NCI-H1436 (cell line): ENCODE data around the gene CCNB3.
"Not testable (repeated sequence)": the region's sequence is repeated elsewhere in the genome, so short reads cannot be mapped to it uniquely, and the experiment has no call there.

Experiments
- DNase-seq: peaks from one replicate; lab custom pipeline; 2025; lab: John Stamatoyannopoulos, UW

The CCNB3 gene, protein sequence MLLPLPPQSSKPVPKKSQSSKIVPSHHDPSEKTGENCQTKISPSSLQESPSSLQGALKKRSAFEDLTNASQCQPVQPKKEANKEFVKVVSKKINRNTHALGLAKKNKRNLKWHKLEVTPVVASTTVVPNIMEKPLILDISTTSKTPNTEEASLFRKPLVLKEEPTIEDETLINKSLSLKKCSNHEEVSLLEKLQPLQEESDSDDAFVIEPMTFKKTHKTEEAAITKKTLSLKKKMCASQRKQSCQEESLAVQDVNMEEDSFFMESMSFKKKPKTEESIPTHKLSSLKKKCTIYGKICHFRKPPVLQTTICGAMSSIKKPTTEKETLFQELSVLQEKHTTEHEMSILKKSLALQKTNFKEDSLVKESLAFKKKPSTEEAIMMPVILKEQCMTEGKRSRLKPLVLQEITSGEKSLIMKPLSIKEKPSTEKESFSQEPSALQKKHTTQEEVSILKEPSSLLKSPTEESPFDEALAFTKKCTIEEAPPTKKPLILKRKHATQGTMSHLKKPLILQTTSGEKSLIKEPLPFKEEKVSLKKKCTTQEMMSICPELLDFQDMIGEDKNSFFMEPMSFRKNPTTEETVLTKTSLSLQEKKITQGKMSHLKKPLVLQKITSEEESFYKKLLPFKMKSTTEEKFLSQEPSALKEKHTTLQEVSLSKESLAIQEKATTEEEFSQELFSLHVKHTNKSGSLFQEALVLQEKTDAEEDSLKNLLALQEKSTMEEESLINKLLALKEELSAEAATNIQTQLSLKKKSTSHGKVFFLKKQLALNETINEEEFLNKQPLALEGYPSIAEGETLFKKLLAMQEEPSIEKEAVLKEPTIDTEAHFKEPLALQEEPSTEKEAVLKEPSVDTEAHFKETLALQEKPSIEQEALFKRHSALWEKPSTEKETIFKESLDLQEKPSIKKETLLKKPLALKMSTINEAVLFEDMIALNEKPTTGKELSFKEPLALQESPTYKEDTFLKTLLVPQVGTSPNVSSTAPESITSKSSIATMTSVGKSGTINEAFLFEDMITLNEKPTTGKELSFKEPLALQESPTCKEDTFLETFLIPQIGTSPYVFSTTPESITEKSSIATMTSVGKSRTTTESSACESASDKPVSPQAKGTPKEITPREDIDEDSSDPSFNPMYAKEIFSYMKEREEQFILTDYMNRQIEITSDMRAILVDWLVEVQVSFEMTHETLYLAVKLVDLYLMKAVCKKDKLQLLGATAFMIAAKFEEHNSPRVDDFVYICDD (N-terminal part only)

DNA sequence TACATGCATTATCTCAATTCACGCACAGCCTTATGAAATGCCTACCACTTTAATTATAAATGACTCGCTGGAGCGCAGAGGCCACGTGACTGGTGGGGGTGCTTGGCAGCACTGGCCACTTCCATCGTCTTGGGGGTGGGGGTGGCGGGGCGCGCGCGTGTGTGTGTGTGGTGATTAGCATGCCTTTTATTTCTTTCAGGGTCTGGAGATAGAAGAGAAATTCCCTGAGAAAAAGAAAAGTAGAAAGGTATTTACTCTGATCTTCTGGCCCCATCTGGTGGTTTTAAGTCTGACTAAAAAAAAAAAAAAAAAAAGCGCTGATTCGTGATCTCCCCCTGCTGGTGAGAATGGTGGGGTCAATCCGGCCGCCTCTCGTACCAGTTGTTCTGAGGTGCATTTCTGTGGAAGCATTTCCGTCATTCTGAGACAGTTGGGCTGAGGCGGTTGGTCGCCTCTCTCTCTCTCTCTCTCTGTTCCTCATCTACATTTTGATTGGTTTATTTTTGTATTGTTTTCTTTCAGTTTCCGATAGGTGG lies at the start of gene CCNB3:
Gene CCNB3, plus strand, starts transcription at position 402 of the 536 bp plus-strand sequence. CDS start 80,399 bp downstream, outside the sequence.
- peak; percentile 62 for DNase-seq

DNA sequence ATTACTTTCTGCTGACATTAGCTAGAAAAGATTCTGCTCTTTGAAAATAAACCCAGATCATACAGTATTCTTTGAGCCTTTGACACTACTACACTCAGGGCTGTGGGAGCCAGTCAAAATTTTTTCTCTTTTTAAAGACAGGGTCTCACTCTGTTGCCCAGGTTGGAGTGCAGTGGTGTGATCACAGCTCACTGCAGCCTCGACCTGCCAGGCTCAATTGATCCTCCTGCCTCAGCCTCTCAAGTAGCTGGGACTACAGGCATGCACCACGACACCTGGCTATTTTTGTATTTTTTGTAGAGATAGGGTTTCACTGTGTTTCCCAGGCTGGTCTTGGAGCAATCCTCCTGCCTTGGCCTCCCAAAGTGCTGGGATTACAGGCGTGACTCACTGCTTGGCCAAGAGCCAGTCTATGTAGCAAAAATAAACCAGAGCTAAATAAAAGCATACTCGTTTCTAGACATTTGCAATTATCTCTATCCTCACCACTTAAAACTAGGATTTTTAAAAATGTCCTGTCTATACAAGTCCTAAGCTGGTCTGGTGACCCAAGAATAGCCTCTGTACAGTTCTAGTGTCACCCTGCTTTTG lies 46.9 kb upstream of the CCNB3 start:
- DNase-seq = no peak

DNA sequence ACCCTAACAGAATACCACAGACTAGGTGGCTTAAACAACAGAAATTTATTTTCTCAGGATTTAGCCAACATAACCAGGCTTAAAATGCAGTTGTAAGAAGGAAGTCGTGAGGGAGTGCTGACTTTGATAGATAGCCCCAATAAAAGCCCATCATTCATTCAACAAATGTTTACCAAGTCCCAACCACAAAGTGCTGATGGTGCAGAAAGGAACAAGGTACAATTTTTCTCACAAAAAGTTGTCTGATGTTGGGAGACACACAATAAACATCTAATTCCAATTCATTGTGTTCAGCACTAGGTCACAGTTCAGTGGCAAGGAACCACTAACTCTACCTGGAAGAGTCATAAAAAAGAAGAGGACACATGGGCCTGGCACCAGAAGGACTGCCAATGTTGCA lies 46.0 kb upstream of the CCNB3 start:
- no peak for DNase-seq

DNA sequence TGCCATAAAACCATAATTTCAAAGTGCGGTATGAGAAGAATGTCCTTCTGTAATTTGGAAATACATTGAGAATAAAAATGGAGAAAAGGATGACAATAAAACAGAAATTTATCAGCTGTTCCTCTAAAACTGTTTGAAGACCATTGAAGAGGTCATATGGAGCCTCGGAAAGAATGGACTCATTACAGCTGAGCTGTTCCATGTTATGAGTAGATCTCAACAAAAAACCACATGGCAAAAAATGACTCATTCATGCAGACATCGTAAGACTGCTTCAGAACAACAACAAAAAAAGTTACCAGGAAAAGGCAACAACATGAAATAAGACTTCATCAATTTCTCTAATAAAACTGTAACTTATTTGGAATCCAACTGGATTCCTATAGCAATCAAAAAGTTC lies 43.4 kb upstream of the CCNB3 start:
- DNase-seq = no peak

GRCh38 chrX:50165727-50166126 lies 38.8 kb upstream of the CCNB3 start:
- no peak for DNase-seq

GRCh38 chrX:50167366-50167765 lies 37.2 kb upstream of the CCNB3 start:
- DNase-seq = no peak

DNA sequence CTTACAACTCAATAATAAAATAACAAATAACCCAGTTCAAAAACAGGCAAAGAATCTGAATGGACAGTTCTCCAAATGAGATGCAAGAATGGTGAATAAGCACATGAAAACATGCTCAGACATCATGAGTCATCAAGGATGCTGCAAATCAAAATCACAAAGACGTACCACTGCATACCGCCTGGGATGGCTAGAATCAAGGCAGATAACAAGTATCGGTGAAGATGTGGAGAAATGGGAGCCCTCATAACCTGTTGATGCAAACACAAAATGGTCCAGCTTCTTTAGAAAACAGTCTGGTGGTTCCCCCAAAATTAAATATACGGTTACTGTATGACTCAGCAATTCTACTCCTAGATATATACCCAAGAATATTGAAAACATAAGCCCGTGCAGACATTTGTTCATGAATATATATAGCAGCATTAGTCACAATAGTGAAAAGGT lies 36.3 kb upstream of the CCNB3 start:
- no peak for DNase-seq

DNA sequence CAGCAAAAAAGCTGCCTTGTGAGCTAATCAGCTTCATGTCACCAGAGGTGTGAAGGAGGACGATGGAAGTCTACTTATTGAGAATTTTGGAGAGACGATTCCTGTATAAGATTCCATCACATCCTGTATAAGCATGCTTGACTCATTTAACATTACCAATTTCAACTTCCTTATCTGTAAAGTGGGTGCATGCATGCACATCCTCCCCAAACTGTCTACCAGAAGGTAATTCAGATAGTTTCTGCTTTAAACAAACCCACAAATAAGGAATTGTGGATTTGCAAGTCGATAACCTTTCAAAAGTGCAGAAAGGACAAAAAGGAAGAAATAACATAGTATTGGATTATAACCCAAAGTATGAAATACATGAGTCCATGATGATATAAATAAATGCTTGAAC lies 34.8 kb upstream of the CCNB3 start:
- DNase-seq = no peak

DNA sequence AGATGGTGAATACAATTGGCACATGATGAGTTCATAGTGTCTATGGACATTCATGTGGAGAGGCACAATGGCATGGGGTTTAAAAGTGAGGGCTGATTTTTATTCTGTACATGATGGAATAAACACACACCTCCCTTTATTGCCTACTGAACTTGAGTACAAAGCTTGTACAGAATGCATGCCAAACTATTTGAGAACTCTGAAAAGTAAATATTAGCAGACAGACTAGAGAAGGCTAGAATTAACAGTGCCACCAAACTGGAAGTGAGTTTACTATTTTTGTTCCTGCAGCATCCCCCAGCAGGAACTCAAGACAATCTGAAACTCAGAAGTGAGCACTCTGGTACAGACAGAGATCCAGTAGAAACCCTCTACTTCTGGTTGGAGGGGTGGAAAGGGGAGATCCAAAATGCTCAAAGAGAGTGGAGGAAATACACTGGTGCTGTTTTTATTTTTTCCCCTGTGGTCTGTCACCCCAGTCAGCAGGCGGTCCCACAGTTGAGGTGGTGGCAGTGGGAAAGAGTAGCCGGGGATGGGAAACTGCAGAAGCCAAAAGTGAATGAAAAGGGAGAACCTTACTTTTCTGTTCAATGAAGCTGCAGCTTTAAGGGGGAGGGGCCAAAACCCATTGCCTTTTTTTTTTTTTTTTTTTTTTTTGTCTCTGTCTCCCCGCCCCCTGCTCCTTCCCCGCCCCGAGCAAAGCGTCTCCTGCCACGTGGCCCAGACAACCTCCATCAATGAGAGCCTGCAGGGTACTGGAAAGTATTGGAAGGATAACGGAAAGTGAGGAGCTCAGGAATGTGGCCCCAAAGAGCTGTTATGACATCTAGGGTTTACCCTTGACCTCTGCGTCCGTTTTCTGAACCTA lies 24.3 kb upstream of the CCNB3 start:
- DNase-seq = no peak

DNA sequence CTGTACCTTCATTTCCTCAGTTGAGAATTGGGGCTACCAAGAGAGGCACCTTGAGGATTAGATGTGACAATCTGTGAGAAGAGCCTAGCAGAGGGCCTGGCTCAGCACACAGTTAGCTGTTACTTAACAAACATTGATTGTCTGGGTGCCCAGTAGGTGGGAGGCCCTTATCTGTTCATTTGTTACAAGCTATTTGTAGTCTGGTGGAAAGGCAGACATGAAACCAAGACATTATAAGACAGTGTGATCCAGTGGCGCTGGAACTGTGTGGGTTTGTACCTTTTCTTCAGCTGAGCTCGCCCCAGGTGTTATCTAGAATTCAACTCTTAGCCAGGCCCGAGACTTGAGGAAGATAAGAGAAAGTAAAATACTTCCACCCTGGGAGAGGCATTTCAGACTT lies 20.7 kb upstream of the CCNB3 start:
- no peak for DNase-seq

DNA sequence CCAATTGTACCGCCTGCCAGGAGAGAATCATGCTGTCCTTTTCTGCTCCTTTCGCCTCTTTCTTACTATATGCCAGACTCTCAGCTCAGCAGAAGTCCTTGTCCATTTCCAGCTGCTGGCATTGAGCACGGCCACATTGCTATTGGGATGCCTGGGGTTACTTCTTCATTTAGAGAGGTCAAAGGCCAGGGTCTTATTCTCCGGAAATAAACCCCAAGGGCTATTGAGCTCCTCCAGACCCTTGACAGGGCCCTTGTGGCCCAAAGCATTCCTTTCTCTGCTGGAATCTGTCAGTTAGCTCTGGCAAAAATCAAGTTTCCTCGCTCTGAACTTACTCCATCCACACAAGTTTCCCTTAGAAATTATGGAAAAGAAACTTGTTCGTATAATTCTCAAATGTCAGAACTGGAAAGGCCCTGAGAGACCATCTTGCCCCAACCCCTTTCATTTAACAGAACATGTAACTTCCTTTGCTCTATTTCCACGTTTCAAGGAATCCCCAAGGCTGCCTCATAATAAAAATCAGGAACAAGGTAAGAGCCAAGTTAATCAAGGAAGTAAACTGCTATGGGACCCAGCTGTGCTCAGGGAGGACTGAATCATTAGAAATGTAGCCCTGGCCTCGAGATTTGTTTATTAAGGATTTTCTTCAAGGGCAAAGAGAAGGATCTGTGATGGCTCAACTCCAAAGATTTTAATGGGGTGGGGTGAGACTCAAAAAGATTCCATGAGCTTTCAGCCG lies 15.5 kb upstream of the CCNB3 start:
- DNase-seq = no peak

DNA sequence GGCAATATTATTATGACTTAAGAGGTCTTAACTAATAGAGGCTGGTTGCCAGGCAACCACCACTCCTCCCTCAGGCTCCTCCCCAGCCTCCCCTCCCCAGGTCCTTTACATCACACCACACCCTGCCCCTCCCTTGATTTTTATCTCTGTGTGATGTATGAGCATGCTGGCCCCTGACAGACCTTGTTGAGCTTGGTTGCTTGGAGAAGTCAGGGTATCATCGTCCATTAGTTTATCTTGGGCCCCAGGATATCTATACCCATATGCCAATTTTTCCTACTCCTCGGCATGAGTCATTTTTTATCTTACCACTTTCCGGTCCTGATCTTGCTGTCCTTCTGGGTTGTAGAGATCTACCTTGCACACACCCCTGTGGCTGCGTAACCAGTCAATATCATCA lies 6.2 kb upstream of the CCNB3 start:
- DNase-seq = no peak

GRCh38 chrX:50200907-50201306 lies 3.7 kb upstream of the CCNB3 start, which contains the start of gene AKAP4:
AKAP4 (minus strand) TSS chrX:50201007; CDS start chrX:50200889, 118 bp downstream.
- DNase-seq = no peak

GRCh38 chrX:50202539-50202938 lies 2.0 kb upstream of the CCNB3 start:
- no peak for DNase-seq

GRCh38 chrX:50206753-50207152 lies 2.2 kb downstream of the CCNB3 start:
- DNase-seq = no peak

DNA sequence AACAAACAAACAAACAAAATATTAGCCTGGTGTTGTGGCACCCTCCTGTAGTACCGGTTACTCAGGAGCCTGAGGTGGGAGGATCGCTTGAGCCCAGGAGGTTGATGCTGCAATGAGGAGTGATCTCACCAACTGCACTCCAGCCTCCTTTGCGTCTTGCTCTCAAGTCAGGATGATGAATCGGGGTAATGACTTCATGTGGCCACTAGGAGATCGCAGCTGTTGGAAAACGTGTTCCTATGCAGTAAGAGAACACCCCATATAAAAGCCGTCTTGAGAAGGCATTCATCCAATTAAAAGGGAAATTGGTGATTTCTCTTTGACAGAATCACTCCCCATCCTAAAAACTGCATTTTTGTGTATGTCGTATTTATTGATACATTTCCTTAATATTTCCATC lies 6.9 kb downstream of the CCNB3 start:
- no peak for DNase-seq

DNA sequence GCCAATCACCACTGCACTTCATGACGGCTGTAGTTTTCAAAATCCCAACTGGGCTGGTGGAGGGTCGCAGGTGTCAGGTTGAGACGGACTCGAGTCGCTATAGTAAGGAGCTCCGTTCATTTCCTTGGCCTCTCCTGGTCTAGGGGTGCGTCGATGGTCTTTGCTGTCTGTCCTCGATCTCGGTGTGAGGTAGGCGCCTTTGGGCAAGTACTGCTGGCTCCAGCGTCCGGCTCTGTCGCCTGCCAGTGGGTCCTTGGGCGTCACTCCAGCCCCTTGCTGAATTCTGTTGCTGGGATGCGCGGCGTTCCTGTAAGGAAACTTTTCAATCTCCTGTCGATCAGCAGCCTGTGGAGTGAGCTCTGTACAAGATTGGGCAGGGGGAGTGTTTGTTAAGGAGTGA lies 76.7 kb downstream of the CCNB3 start:
- no peak for DNase-seq

- no peak for DNase-seq
These were observed 122.7 kb downstream of the CCNB3 start for GRCh38 chrX:50327235-50327634.

DNA sequence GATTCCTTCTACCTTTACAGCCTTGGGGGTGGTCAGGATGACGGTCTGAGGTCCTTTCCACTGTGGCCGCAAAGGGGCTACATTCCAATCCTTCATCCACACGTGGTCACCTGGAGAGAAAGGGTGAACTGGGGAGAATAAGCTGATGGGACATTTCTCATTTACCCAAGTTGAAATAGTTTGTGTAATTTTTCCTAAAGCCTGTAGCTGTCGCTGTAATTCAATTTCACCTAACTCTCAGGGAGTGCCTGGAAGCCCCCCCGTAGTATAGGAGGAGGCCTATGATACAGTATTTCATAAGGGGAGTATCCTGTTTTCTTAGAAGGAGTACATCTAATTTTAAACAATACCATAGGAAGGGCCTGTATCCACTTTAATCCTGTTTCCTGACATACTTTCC lies 128.1 kb downstream of the CCNB3 start:
- DNase-seq = not testable (repeated sequence)

DNA sequence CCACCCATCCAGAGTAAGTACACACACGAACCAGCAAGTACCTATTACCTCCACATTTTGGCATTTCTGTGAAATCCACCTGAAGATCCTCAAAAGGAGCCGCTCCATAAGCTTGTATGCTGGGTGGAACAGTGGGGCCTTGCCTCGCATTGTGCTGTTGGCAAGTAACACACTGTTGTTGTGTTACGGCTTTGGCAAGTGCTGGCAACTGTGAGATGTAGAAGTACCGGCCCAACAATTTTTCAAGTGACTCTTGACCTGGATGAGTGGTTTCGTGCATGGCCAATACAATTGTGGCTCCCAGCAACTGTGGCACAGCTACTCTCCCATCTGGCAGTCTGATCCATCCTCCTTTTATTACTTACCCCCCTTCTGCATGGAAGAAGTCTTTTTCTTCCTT lies 128.7 kb downstream of the CCNB3 start:
- DNase-seq = no peak
